Tibial artery (tissue), 4 donors: Measurements from ENCODE around the gene SLC35D1.
"Not testable (repeated sequence)": the region's sequence is repeated elsewhere in the genome, so short reads cannot be mapped to it uniquely, and the experiment has no call there.

Experiments
- DNase-seq, 2 donors: peaks; one replicate each; pipeline ENCODE4 v3.0.0-alpha.2; 2019
- H3K27ac ChIP-seq, 2 donors: fragments of 200-600 bp; sonication (generic) in 1 of 2; 1 replicate in 1 of 2; 2 replicates in 1 of 2; pipeline ENCODE4 v1.5.1; 2018 to 2019; ENCODE audit warnings: mild to moderate bottlenecking in 1 of 2
- H3K27me3 ChIP-seq, 2 donors: fragments of 200-600 bp; sonication (generic) in 1 of 2; one replicate each; pipeline versions ENCODE4 v1.5.1 to v1.6.0; 2016 to 2019
- H3K36me3 ChIP-seq, 3 donors: fragments of 200-600 bp; sonication (generic) in 2 of 3; one replicate each; pipeline ENCODE4 v1.5.1; 2016 to 2019; ENCODE audit warnings: mild to moderate bottlenecking in 2 of 3
- H3K4me1 ChIP-seq, 4 donors: fragments of 200-600 bp; sonication (generic) in 2 of 4; 1 replicate in 3 of 4; 2 replicates in 1 of 4; pipeline ENCODE4 v1.5.1; 2016 to 2019
- H3K4me3 ChIP-seq, 2 donors: fragments of 200-600 bp; sonication (generic) in 1 of 2; 1 replicate in 1 of 2; 2 replicates in 1 of 2; pipeline ENCODE4 v1.5.1; 2018 to 2019; ENCODE audit warnings: mild to moderate bottlenecking in 2 of 2
- H3K9me3 ChIP-seq, 3 donors: fragments of 200-600 bp; sonication (generic) in 1 of 3; one replicate each; pipeline ENCODE4 v1.5.1; 2016 to 2019
- intact Hi-C: fragments of 100-400 bp; cut with DNase I; formaldehyde crosslinking; loops from one replicate; pipeline ENCODE4 v1.15.0; 2023; ENCODE audit warnings: low total_unique reads
- TF ChIP-seq, protein P1 (sequence below), 2 experiments: fragments of 200-600 bp in 1 of 2; fragments of 450-650 bp in 1 of 2; IDR thresholded peaks; one replicate each; pipeline ENCODE4 v1.5.1; 2017 to 2019; ENCODE audit warnings: antibody characterized with exemption in 2 of 2, mild to moderate bottlenecking in 1 of 2, moderate library complexity in 1 of 2

SLC35D1 gene

DNA sequence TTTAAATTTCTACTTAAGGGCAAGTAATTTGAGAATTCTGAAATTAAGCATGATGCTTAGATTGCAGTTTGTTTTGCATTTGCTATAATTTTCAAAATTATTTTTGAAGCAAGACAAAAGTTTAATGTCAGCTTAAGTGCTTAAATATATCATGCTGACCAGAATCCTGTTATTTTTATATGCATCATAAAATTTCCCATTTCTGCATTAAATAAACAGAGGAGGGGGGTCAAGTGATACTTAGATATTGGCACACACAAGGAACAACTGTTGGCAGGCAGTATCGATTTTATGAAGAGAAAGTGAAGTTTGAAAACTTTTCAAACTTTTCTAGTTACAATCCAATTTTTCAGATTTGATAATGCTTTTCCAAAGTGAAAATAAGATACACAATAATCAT is 68.1 kb downstream of the SLC35D1 start:
- TF ChIP-seq, protein P1, sequence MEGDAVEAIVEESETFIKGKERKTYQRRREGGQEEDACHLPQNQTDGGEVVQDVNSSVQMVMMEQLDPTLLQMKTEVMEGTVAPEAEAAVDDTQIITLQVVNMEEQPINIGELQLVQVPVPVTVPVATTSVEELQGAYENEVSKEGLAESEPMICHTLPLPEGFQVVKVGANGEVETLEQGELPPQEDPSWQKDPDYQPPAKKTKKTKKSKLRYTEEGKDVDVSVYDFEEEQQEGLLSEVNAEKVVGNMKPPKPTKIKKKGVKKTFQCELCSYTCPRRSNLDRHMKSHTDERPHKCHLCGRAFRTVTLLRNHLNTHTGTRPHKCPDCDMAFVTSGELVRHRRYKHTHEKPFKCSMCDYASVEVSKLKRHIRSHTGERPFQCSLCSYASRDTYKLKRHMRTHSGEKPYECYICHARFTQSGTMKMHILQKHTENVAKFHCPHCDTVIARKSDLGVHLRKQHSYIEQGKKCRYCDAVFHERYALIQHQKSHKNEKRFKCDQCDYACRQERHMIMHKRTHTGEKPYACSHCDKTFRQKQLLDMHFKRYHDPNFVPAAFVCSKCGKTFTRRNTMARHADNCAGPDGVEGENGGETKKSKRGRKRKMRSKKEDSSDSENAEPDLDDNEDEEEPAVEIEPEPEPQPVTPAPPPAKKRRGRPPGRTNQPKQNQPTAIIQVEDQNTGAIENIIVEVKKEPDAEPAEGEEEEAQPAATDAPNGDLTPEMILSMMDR (IDR thresholded peaks at IDR 0.05) = no peak
- H3K4me1 ChIP-seq = peaks cover 0 to 15% (median 0%) of the 10 kb centered on the region in 4 donors
- peaks cover 36 to 59% (median 42%) of the 10 kb centered on the region in 3 donors for H3K36me3 ChIP-seq
- H3K27ac ChIP-seq = no peak overlapping the region
- H3K9me3 ChIP-seq = no peaks in the 10 kb centered on the region
- H3K4me3 ChIP-seq = no peak overlapping the region
- H3K27me3 ChIP-seq = no peaks in the 10 kb centered on the region
- DNase-seq = no peak
- intact Hi-C loops = no loop called here

DNA sequence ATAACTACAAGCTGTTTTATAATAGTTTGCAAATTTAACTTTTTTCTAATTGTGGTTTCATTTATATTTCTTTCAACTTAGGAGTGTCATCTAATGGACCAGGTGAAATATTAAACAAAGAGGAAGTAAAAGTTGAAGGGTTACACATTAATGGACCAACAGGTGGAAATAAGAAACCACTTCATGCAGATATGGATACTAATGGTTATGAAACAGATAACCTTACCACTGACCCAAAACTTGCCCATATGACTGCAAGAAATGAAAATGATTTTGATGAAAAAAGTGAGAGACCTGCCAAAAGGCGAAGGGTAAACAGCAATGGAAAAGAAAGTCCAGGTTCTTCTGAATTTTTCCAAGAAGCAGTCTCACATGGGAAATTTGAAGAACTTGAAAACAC is 69.5 kb downstream of the SLC35D1 start:
- Histone ChIP-seq H3K9me3 (no peaks in the 10 kb centered on the region), H3K36me3 (peaks cover 36 to 64% (median 49%) of the 10 kb centered on the region in 3 donors), H3K27me3 (no peaks in the 10 kb centered on the region), H3K4me1 (peaks cover 0 to 15% (median 2%) of the 10 kb centered on the region in 4 donors), H3K27ac (no peak overlapping the region), H3K4me3 (no peak overlapping the region)
- TF ChIP-seq, protein P1 (IDR thresholded peaks at IDR 0.05) = no peak
- no peak for DNase-seq
- intact Hi-C loops = no loop called here

DNA sequence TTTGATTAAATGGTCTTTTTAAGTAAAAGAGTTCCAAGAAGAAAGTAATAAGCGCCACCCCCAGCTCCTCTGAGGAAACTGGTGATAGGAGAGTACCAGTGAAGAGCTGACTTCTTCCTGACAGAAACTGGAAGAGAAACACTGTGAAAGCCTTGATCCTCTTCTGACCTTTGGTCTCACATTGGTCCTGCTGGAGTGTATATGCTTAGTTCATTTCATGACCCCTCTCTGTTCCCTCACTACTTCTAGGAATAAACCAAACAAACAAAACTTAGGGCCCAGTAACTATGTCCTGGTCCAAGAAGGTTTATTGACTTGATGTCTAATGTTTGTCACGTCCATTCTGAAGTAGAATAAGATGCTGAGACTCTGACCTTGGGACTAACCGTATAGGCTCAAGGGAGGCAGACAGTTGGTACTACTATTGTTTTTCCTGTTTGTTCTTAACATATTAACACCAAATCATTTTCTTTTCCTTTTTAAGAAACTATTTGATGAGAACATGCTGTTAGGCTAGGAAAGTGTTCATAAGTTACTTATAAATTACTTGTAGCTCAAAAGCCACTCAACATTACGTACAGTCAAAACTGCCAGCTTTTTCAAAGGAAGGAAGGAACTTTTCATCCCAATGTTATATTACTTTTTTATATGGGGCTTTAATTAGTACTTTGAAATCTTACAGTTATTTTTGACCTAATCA is 71.2 kb downstream of the SLC35D1 start:
- H3K27ac ChIP-seq = no peak overlapping the region
- H3K9me3 ChIP-seq = no peaks in the 10 kb centered on the region
- peaks cover 0 to 15% (median 2%) of the 10 kb centered on the region in 4 donors for H3K4me1 ChIP-seq
- no peaks in the 10 kb centered on the region for H3K27me3 ChIP-seq
- no peak overlapping the region for H3K4me3 ChIP-seq
- TF ChIP-seq, protein P1 (IDR thresholded peaks at IDR 0.05) = no peak
- DNase-seq = no peak
- peaks cover 43 to 71% (median 53%) of the 10 kb centered on the region in 3 donors for H3K36me3 ChIP-seq
- intact Hi-C loops = no loop called here

DNA sequence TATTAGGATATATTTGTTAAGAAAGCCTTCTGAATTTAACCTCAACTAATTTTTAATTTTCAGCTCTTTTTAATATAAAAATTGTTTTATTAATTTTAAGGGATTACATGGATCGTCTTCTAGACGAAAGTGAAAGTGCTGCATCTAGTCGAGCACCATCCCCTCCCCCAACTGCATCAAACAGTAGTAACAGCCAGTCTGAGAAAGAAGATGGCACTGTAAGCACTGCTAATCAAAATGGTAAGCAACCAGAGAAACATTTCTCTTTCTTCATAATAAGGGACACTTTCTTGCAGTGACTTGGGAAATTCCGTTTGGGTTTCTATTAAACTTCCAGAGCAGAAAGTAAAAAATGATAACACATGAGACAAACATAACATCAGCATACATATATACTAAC is 72.3 kb downstream of the SLC35D1 start:
- Histone ChIP-seq H3K4me3 (peak overlapping the region; percentile 2 to 34), H3K4me1 (peaks cover 0 to 15% (median 2%) of the 10 kb centered on the region in 4 donors), H3K27ac (peak overlapping the region; percentile 8 to 54), H3K36me3 (peaks cover 51 to 79% (median 61%) of the 10 kb centered on the region in 3 donors), H3K27me3 (no peaks in the 10 kb centered on the region), H3K9me3 (no peaks in the 10 kb centered on the region)
- TF ChIP-seq, protein P1 (IDR thresholded peaks at IDR 0.05) = no peak
- intact Hi-C loops = no loop called here
- DNase-seq = no peak

DNA sequence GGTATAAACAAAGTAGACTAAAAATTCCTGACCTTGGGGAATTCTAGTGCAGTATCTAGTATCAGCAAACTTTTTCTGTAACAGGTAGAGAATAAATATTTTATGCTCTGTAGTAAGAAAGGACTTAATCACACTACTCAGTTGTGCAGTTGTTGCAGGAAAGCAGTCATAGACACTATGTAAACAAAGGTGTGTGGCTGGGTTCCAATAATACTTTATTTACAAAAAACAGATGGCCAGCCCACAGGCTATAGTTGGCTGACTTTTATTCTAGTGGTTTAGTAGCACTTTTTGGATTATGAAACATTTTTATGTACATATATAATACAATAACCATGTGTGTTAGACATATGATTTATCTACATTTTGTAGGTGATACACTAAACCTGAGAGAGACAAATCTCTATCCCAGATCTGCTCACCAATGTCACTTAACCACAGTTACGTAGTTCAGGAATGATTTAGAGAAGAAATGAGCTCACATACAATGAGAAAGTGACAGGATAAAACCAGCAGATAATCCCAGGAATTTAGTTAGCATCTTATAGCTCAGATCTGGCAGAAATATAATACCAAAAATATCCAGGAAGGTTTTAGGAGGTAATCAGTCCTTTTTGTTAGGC is 73.1 kb downstream of the SLC35D1 start:
- Histone ChIP-seq H3K4me1 (peaks cover 0 to 12% (median 2%) of the 10 kb centered on the region in 4 donors), H3K27ac (peak overlapping the region in 1 of 2 donors; percentile 54), H3K36me3 (peaks cover 51 to 79% (median 61%) of the 10 kb centered on the region in 3 donors), H3K27me3 (no peaks in the 10 kb centered on the region), H3K9me3 (no peaks in the 10 kb centered on the region), H3K4me3 (peak overlapping the region in 1 of 2 donors; percentile 2)
- TF ChIP-seq, protein P1 (IDR thresholded peaks at IDR 0.05) = no peak
- no peak for DNase-seq
- intact Hi-C loops = no loop called here

DNA sequence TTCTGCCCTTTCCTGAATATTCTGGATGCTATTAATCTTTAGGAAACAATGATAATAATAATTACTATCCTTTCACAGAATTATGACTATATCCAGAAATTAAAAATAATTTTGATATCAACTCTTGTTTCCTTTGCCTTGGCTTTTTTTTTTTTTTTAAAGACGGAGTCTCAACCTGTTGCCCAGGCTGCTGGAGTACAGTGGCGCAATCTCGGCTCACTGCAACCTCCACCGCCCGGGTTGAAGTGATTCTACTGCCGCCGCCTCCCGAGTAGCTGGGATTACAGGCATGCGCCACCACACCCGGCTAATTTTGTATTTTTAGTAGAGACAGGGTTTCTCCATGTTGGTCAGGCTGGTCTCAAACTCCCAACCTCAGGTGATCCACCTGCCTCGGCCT is 74.3 kb downstream of the SLC35D1 start:
- H3K4me3 ChIP-seq, H3K27ac ChIP-seq, intact Hi-C loops, H3K9me3 ChIP-seq, H3K27me3 ChIP-seq, DNase-seq: not testable (repeated sequence)
- Histone ChIP-seq H3K4me1 (peaks cover 0 to 10% (median 2%) of the 10 kb centered on the region in 4 donors), H3K36me3 (peaks cover 56 to 84% (median 61%) of the 10 kb centered on the region in 3 donors)
